HG03439 (cell line): Measurements from ENCODE around the gene MRPL23.

Experiments
- ATAC-seq: cut with Tn5 transposase; IDR thresholded peaks from one replicate; pipeline ENCODE4 v1.9.1; 2021; ENCODE audit warnings: mild to moderate bottlenecking, moderate library complexity; ENCODE audit not compliant: unreplicated experiment

MRPL23 gene

GRCh38 chr11:1952806-1953482 lies 5.8 kb downstream of the MRPL23 start:
- ATAC-seq, result no peak

GRCh38 chr11:1953489-1954266 lies 6.5 kb downstream of the MRPL23 start:
- no peak for ATAC-seq

GRCh38 chr11:1958367-1958766 lies 11.2 kb downstream of the MRPL23 start:
- ATAC-seq, result no peak

GRCh38 chr11:1959786-1960185 lies 12.7 kb downstream of the MRPL23 start:
- no peak for ATAC-seq

GRCh38 chr11:1963864-1964263 lies 16.7 kb downstream of the MRPL23 start:
- no peak for ATAC-seq

GRCh38 chr11:1964348-1964747 lies 17.2 kb downstream of the MRPL23 start:
- ATAC-seq, result no peak

- ATAC-seq, result no peak
Measured at GRCh38 chr11:1964955-1965354, 17.8 kb downstream of the MRPL23 start.

DNA sequence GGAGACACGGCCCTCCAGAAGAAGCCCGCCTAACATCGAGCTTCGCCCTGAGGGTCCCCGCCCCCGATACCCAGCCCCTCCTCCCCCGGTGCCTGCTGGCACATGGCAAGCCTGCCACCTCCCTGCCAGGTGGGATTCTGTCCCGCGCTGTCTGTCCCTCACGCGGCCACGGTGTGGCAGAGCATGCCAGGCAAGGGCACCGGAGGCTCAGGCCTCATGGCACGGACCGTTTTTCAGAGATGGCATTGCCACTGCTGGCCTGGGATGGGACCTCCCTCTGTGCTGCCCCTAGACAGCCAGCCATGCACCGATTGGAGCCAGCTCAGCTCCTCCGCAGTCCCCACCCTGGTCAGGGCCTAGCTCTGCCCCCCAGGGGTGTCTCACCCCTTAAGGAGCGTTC lies 19.4 kb downstream of the MRPL23 start:
- no peak for ATAC-seq

DNA sequence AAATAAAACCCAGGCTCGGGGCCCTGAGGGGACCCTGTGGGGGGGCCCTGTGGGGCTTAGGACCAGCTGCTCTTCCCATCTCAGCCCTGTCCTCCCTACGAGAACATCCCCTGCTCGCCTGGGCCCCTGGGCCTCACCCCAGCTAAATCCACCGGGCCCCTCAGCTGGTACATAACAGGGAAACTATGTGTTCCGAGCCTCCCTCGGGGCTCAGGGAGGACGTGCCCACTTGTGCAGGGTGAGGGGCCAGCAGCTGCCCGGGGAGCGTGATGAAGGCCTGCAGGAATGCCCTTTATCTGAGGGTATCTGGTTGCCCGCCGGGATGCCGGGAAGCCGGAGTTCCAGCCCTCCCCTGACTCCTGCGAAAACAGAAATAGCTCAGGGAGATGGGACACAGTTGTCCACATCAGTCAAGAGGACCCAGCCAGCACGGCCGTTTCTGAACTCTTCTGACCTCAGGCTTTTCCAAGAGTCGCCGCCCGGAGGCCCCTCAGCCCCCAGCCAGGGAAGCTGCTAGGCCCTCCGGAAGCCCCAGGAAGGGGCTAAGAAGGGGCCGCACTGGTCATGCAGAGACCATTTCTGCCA lies 20.6 kb downstream of the MRPL23 start:
- ATAC-seq, result no peak

DNA sequence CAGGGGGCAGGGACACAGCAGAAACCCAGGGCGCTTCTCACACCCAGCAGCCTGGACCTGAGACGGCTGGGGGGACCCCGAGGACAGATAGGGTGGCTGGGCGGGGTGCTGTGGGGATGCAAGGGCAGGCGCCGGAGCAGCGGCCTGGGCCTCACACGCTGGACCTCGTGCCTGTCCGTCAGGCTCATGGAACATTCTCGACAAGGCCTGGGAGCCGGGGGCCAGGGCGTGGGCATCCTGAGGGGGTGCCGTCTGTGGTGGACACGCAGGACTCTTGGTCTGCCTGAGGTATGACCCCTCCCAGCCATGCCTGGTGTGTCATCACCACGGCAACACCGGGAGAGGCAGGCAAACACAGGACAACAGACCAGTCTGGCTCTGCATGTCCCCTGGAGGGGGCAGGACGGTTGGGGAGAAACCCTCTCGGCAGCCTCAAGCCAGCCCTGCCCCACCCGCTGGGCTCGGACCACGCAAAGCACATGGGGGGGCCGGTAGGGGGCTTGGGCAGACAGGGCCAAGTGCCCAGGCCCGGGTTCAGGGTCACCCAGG lies 21.4 kb downstream of the MRPL23 start:
- no peak for ATAC-seq

DNA sequence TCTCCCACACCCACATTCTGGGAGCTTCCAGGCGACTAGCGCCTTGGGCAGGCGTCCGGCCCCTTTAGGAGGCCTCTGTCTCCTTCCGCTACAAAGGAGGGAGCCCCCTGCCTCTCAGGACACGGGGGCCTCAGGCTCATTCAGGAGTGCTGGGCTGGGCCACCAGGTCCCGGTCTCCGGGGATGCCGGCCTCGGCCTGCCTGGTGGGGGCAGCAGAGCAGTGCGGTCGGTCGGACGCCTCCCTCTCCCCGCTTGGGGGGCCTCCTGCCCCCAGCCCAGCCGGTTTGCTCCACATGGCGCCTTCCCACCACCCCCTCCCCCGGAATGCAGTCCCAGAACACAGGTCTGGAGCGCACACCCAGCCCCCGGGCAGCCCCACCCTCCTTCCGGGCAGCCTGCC lies 21.9 kb downstream of the MRPL23 start:
- no peak for ATAC-seq

DNA sequence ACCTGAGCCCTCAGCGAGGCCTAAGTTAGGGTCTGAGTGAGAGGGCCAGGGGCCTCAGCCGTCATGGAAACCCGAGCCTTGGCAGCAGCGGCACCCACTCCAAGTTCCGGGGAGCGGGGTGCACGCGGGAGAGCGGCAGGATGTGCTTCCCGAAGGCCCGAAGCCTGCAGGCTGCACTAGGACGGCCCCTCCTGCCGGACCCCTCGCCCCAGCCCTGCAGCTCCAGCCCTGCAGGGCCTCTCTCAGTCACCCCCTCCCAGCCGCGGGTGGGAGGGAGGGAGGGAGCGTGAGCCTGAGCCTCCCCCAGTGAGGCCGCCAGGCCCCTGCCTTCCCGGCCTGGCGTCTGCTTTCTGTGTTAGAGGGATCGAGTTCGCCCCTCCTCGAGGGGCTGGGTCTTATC lies 22.6 kb downstream of the MRPL23 start:
- no peak for ATAC-seq

- no peak for ATAC-seq
Measured at GRCh38 chr11:1970956-1971355, 23.8 kb downstream of the MRPL23 start.

DNA sequence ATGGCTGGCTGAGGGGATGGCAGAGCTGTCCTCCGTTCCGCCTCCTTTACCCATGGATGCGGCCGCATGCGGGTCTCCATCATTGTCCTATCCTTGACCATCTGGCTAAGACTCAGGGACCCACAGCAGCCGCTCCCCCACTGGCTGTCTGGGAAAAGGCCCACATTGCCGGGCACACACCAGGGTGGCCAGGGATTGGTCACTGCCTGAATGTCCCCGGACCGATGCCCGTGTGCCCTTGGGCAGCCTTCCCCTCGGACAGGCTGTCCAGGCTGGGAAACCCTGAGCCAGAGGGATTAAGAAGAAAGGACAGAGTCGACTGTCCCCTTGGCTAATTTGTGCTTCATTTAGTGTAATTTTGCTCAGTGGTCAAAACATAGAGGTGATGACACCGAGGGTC lies 28.1 kb downstream of the MRPL23 start:
- no peak for ATAC-seq

- ATAC-seq, result no peak
Measured at GRCh38 chr11:1978720-1979473, 31.8 kb downstream of the MRPL23 start.

- ATAC-seq, result no peak
Measured at GRCh38 chr11:1979607-1980006, 32.5 kb downstream of the MRPL23 start.

DNA sequence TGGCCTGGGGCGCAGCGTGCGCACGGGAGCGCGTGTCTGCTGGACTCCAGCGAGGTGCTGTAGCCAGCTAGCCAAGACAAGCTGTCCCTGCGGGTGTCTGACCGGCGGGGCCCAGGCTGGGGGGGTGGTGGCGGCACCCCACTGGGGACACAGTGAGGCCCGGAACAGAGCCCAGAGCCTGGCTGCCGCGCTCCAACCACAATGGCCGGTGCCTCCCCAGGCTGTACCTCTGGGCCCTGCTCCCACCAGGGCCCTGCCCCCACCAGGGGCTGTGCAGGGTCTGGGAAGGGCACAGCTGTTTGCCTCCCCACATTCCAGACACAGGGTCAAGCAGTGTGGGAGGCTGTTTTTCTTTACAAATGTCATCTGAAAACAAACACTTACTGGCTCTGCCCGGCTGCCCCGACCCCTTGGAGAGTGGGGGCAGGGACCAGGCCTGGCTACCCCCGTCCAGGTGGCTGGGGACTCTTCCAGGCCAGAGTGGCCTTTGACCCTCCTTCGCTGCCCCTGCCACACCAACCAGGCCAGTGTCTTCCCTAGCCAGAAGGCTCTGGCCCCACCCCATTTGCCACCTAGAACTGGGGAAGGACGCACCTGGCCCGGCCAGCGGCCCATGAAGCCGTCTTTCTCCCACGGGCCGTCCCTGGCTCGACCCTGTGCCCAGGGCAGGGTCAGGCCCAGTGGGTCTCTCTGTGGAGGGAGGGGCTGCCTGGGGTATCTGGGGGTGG lies 35.9 kb downstream of the MRPL23 start:
- ATAC-seq, result no peak

GRCh38 chr11:1983601-1983961 lies 36.4 kb downstream of the MRPL23 start:
- no peak for ATAC-seq

GRCh38 chr11:1987024-1987423 lies 39.9 kb downstream of the MRPL23 start:
- no peak for ATAC-seq

DNA sequence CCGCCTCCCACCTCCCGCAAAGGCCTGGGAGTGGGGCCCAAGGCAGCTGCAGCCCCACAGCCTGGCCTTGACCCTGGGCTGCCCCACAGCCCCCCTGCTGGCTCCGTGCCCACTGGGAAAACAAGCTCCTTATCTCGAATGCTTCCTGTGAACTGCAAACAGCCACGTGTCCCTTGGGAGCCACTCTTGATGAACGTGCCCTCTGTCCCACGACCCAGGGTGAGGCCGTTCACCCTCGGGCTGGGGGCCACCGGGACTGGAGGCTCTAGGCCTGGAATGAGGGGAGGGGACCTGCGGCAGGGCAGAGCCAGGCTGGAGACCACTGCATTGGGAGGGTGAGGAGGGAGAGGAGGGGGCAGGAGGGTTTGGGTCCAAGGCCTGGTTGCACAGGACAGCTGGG lies 41.0 kb downstream of the MRPL23 start:
- no peak for ATAC-seq
